HG03342 (cell line): ENCODE results near the gene GUCY2D.

Experiments used
- ATAC-seq: cut with Tn5 transposase; IDR thresholded peaks from one replicate; pipeline ENCODE4 v1.9.1; 2021; ENCODE audit warnings: mild to moderate bottlenecking, moderate library complexity; ENCODE audit not compliant: unreplicated experiment

Gene GUCY2D

DNA sequence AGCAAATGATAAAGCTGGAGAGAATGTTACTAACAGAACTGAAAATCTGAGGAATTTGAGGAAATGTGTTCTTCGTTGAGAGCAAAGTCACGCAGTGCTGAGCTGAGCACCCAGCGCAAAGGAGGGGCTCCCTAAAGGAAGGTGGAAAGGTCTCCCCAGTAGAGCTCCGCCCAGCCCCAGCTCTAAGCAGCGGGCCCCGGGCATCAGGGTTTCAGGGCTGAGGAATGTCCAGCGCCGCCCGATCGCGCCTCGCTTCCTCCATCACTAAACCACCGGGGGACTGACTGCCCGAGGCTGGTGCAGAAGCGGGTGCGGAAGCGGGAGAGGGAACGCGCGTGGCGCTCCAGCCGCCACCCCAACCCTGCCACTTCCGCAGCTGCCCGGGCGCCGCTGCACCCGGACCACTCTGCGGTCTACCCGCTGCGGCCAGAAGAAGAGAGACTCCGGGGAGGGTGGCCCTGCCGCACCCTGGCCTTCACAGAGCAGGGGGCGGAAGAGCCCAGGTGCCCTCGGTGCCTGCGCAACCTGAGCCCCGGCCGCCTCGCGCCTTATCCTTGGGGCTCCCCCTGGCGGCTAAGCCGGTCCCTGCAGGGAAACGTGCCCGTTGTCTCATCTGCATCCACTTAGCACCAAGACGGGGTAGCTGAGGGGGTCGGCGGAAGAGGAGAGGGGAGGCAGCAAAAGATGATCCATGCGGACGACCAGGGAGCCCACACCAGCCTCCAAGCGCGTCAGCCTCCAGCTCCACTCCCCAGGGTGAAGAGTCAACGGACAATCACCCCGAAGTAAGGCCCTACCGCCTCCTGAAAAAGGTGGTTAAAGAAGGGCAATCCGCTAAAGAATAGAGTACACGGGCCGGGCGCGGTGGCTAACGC is 12.4 kb upstream of the GUCY2D start:
- no peak for ATAC-seq

DNA sequence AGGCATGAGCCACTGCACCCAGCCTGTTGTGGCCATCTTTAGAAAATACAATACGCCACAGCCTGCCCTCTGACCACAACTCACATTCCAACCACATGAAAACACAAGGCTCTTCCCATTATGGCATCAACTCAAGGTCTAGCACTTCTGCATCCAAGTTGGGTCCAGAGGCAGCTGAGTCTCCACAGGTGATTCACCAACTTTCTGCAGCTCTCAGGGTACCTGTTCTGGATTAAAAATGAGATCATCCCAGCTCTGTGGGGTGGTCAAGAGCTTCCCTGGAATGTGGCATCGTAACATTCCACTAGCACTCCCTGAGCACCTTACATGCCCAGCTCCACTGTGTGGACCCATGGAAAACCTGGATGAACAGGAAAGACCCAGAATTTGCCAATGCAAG is 9.9 kb upstream of the GUCY2D start:
- ATAC-seq, result no peak

- ATAC-seq, result no peak
Observed at GRCh38 chr17:7992924-7993323, 9.5 kb upstream of the GUCY2D start.

DNA sequence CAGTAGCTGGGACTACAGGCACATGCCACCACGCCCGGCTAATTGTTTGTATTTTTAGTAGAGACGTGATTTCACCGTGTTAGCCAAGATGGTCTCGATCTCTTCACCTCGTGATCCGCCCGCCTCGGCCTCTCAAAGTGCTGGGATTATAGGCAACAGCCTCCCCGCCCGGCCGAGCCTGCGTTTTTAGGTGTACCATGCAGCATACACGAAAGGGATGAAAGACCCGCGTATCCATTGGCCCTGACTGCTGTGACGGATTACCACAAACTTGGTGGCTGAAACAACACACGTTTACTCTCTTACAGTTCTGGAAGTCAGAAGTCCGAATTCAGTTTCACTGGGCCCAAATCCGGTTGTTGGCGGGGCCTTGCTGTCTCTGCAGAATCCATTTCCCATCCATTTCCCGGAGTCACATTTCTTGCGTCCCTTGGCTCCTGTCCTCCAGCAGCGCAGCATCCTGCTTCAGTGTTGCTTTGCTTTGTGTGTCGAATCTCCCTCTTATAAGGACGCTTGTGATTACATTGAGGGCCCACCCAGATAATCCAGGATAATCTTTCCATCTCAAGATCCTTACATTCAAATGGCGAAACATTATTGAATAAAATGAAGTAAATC is 8.3 kb upstream of the GUCY2D start:
- no peak for ATAC-seq

DNA sequence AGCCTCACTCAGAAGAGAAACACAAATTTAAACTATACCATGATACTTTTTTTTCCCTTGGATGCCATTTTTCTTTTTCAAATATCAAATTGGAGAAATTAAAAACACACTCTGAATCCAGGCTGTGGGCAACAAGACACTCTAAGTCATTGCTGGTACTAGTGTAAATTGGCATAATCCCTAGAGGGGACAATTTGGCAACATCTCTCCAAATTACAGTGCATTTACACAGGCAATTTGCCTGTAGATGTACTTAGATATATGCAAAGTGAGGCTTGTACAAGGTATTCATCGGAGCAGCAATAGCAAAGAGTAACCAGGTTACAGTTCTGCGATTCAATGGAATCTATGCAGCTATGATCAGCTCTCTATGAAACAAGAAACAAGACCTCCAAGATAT is 6.7 kb upstream of the GUCY2D start:
- ATAC-seq, result no peak

GRCh38 chr17:7997186-7997585 is 5.2 kb upstream of the GUCY2D start:
- ATAC-seq, result no peak

DNA sequence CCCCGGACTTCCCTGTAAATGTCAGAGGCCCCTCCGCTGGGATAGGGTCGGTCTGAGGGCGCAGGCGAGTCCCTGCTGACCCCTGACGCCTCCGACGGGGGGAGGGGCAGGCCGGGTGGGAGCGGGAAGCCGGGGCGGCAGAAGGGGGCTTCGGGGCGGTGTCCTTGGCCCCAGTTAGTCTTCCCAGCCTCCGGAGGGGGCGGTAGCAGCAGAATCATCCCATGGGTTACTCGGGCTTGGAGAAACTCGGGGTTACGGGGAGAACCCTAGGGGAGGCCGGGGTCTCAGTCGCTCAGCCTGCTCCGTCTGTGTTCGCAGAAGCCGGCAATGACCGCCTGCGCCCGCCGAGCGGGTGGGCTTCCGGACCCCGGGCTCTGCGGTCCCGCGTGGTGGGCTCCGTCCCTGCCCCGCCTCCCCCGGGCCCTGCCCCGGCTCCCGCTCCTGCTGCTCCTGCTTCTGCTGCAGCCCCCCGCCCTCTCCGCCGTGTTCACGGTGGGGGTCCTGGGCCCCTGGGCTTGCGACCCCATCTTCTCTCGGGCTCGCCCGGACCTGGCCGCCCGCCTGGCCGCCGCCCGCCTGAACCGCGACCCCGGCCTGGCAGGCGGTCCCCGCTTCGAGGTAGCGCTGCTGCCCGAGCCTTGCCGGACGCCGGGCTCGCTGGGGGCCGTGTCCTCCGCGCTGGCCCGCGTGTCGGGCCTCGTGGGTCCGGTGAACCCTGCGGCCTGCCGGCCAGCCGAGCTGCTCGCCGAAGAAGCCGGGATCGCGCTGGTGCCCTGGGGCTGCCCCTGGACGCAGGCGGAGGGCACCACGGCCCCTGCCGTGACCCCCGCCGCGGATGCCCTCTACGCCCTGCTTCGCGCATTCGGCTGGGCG is 542 bp downstream of the GUCY2D start:
- ATAC-seq, result no peak

GRCh38 chr17:8003594-8004181 is 1.3 kb downstream of the GUCY2D start:
- ATAC-seq, result no peak

- no peak for ATAC-seq
Observed at GRCh38 chr17:8004899-8005298, 2.5 kb downstream of the GUCY2D start.

- ATAC-seq, result no peak
Observed at GRCh38 chr17:8005357-8005756, 2.9 kb downstream of the GUCY2D start.

DNA sequence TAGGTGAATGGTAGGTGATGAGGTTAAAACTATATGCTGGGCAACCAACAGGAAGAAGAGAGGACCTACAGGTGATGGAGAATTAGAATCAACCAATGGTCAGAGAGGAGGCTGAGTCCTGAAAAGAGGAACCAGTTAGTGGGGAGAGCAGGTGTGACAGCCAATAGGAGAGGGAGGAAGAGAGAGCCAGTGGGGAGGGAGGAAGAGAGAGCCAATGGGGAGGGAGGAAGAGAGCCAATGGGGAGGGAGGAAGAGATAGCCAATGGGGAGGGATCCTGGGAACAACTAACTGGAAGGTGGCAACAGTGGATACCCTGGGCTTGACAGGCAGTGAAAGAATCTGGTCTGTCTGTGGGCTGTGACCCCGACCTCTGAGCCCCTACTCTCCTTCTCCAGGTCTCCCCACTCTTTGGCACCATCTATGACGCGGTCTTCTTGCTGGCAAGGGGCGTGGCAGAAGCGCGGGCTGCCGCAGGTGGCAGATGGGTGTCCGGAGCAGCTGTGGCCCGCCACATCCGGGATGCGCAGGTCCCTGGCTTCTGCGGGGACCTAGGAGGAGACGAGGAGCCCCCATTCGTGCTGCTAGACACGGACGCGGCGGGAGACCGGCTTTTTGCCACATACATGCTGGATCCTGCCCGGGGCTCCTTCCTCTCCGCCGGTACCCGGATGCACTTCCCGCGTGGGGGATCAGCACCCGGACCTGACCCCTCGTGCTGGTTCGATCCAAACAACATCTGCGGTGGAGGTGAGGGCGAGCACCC is 3.7 kb downstream of the GUCY2D start:
- ATAC-seq, result no peak

- no peak for ATAC-seq
Observed at GRCh38 chr17:8006836-8007680, 4.6 kb downstream of the GUCY2D start.

DNA sequence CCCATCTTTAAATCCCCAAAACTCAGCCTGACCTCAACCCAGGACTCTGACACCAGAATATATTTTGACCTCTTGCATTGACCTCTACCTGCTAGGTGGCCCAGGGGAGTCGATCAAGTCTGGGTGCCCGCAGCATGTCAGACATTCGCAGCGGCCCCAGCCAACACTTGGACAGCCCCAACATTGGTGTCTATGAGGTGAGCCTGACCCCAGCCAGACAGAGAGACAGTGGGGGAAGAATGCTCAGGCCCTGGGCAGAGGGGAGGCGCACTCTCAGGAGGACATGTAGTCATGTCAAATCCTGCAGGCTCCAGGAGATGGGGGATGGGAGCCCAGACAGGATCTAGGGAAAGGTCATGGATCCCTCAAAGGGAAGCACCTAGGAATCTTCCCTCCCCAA is 5.4 kb downstream of the GUCY2D start:
- ATAC-seq, result no peak

GRCh38 chr17:8012045-8012580 is 9.7 kb downstream of the GUCY2D start:
- no peak for ATAC-seq

DNA sequence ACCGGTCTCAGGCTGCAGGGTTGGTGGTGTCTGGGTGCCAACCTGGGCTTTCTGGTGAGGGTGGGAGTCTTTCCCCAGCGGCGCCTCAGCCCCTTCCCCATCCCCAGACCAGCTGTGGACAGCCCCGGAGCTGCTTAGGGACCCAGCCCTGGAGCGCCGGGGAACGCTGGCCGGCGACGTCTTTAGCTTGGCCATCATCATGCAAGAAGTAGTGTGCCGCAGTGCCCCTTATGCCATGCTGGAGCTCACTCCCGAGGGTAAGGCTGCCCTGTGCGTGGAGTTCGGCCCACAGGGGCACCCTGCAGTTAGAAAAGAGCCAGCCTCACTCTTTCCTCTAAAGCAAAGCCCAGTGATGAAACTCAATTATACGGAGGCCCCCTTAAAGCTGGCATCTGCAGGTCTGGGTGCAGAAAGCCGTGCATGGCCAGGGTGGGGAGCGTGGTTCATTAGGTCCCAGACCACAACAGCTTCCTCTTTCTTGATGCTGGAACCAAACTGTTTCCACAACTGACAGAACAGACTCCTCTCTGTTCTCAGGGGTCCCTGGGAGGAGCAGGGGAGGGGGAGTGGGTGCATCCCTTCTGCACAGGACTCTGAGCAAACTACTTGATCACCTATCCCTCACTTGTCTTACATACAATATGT is 10.7 kb downstream of the GUCY2D start:
- no peak for ATAC-seq

DNA sequence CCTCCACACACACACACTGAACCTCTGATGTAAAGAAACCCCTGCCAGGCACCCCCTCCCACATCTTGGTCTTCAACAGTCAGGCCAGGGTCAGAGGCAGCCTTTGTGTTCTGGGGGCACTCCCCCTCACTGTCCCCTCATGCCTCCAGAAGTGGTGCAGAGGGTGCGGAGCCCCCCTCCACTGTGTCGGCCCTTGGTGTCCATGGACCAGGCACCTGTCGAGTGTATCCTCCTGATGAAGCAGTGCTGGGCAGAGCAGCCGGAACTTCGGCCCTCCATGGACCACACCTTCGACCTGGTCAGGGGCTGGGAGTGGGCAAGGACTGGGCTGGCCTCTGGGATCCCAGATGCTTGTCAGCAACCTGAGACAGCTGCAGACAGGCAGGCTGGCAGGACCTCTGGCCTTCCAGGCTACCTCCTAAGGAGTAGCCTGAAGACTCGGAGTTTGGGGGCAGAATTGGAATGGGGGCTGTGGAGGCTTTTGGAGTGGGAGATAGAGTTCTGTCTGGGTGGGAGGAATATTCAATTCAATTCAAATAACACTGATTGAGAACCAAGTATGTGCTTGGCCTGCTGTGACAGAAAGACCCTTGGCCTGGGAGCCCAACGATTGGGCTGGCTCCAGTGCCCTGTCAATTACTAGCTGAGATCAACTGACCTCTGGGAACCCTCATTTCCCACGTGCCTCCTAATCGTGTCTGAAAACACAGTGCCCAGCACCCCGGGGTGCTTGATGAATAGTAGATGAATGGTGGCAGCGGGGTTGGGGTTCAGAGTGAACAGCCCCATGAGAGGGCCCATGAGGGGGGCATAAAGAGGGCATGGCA is 11.5 kb downstream of the GUCY2D start:
- ATAC-seq, result no peak

- no peak for ATAC-seq
Observed at GRCh38 chr17:8014558-8014850, 12.1 kb downstream of the GUCY2D start.
